HCEC 1CT (cell line): ENCODE results near the gene FREY1.

Experiments
- DNase-seq: peaks from one replicate; pipeline ENCODE4 v3.0.0-alpha.2; 2017

The FREY1 gene

GRCh38 chr11:45906965-45907611 lies at the start of gene FREY1:
FREY1 (minus strand) TSS chr11:45907271; CDS start chr11:45907245, 26 bp downstream.
- no peak for DNase-seq

GRCh38 chr11:45949992-45950407 lies 42.9 kb upstream of the FREY1 start:
- DNase-seq: no peak

GRCh38 chr11:45948356-45948755 lies 41.3 kb upstream of the FREY1 start:
- DNase-seq: no peak

GRCh38 chr11:45947885-45948284 lies 40.8 kb upstream of the FREY1 start:
- DNase-seq: no peak

- DNase-seq: no peak
These were observed 38.4 kb upstream of the FREY1 start for GRCh38 chr11:45945397-45945999.

GRCh38 chr11:45942381-45942780 lies 35.3 kb upstream of the FREY1 start:
- no peak for DNase-seq

GRCh38 chr11:45941285-45941684 lies 34.2 kb upstream of the FREY1 start:
- no peak for DNase-seq

GRCh38 chr11:45939836-45940235 lies 32.8 kb upstream of the FREY1 start:
- DNase-seq: no peak

- DNase-seq: no peak
These were observed 30.8 kb upstream of the FREY1 start for GRCh38 chr11:45937916-45938315.

GRCh38 chr11:45936511-45937054 lies 29.5 kb upstream of the FREY1 start:
- no peak for DNase-seq

GRCh38 chr11:45935349-45936064 lies 28.4 kb upstream of the FREY1 start:
- DNase-seq: no peak

GRCh38 chr11:45934580-45935318 lies 27.7 kb upstream of the FREY1 start:
- no peak for DNase-seq

- no peak for DNase-seq
These were observed 26.9 kb upstream of the FREY1 start for GRCh38 chr11:45933846-45934579.

- DNase-seq: no peak
These were observed 26.2 kb upstream of the FREY1 start for GRCh38 chr11:45933131-45933831.

- no peak for DNase-seq
These were observed 25.1 kb upstream of the FREY1 start for GRCh38 chr11:45932217-45932616.

GRCh38 chr11:45931739-45932138 lies 24.7 kb upstream of the FREY1 start:
- no peak for DNase-seq

- no peak for DNase-seq
These were observed 24.0 kb upstream of the FREY1 start for GRCh38 chr11:45930951-45931570.

GRCh38 chr11:45930031-45930794 lies 23.1 kb upstream of the FREY1 start:
- DNase-seq: no peak

GRCh38 chr11:45929486-45930030 lies 22.5 kb upstream of the FREY1 start:
- no peak for DNase-seq

GRCh38 chr11:45928535-45929215 lies 21.6 kb upstream of the FREY1 start:
- no peak for DNase-seq
